Esophagus muscularis mucosa (tissue), 4 donors: ENCODE data around the gene BEST2. TPM values are rescaled to one million over a fixed set of nuclear protein-coding genes. Genes with fewer than 3 reads are reported as not detected.
A peak's percentile ranks its signal among the peaks of the same experiment; 100 is the strongest.

Source experiments
- DNase-seq: peaks from one replicate; pipeline ENCODE4 v3.0.0-alpha.2; 2017; ENCODE audit errors: extremely low spot score
- H3K27ac ChIP-seq, 4 donors: fragments of 200-600 bp; sonication (generic); replicated peaks in 1 of 4; 1 replicate in 3 of 4; 2 replicates in 1 of 4; pipeline ENCODE4 v1.5.1; 2016 to 2019; ENCODE audit warnings: mild to moderate bottlenecking in 1 of 4
- H3K27me3 ChIP-seq, 4 donors: fragments of 200-600 bp; sonication (generic); one replicate each; pipeline versions ENCODE4 v1.5.1 to v1.6.0; 2016 to 2019
- H3K36me3 ChIP-seq, 4 donors: fragments of 200-600 bp; sonication (generic); one replicate each; pipeline ENCODE4 v1.5.1; 2016 to 2019
- H3K4me1 ChIP-seq, 4 donors: fragments of 200-600 bp; sonication (generic); one replicate each; pipeline ENCODE4 v1.5.1; 2016 to 2019
- H3K4me3 ChIP-seq, 4 donors: fragments of 200-600 bp; sonication (generic); 1 replicate in 2 of 4; 2 replicates in 2 of 4; pipeline ENCODE4 v1.5.1; 2016 to 2019; ENCODE audit warnings: mild to moderate bottlenecking in 4 of 4, moderate library complexity in 1 of 4
- H3K9me3 ChIP-seq, 4 donors: fragments of 200-600 bp; sonication (generic); 1 replicate in 3 of 4; 2 replicates in 1 of 4; pipeline ENCODE4 v1.5.1; 2016 to 2019
- CTCF ChIP-seq, 3 experiments: fragments of 200-600 bp in 2 of 3; fragments of 450-650 bp in 1 of 3; sonication (generic) in 2 of 3; IDR thresholded peaks; one replicate each; pipeline ENCODE4 v1.5.1; 2017 to 2019; ENCODE audit warnings: antibody characterized with exemption in 3 of 3, mild to moderate bottlenecking in 2 of 3, moderate library complexity in 1 of 3
- EP300 ChIP-seq: sonication (generic); formaldehyde crosslinking; IDR thresholded peaks from one replicate; pipeline ENCODE4 v1.6.1; 2017; ENCODE audit warnings: antibody characterized with exemption
- POLR2A ChIP-seq: fragments of 450-650 bp; IDR thresholded peaks from one replicate; pipeline ENCODE4 v1.6.1; 2017; ENCODE audit warnings: antibody characterized with exemption, moderate library complexity, mild to moderate bottlenecking, low read depth
- POLR2AphosphoS5 ChIP-seq, 2 donors: sonication (generic); formaldehyde crosslinking; IDR thresholded peaks; one replicate each; pipeline ENCODE4 v1.6.1; 2017; ENCODE audit warnings: antibody characterized with exemption in 2 of 2
- WGBS: methylation state at CpG from one replicate; pipeline ENCODE4 v1.1.5; 2018; 5-methylcytosine and 5-hydroxymethylcytosine counted together
- intact Hi-C: fragments of 100-400 bp; cut with DNase I; formaldehyde crosslinking; loops from one replicate; pipeline ENCODE4 v1.15.1; 2023
- total RNA-seq, 4 donors: library from RNA; depleted of rRNA; stranded (reverse); fragments of >200 nt; gene quantifications; one replicate each; pipeline versions ENCODE4 v1.1.0 to v1.2.1, GENCODE V29; 2016

BEST2 gene
- total RNA-seq, 4 donors from 2014 or later = not detected

- H3K36me3 ChIP-seq = peaks cover 62 to 82% (median 76%) of the 10 kb centered on the region in 4 donors
- H3K27me3 ChIP-seq = no peaks in the 10 kb centered on the region
- no peaks in the 10 kb centered on the region for H3K9me3 ChIP-seq
- intact Hi-C loops = no loop called here
- peaks cover 20 to 38% (median 36%) of the 10 kb centered on the region in 4 donors for H3K4me1 ChIP-seq
- H3K4me3 ChIP-seq = no peak overlapping the region
- WGBS = 97% methylated on average over 3 of the region's 3 CpGs
- no peak for TF ChIP-seq EP300
- no peak for TF ChIP-seq POLR2A
- no peak for TF ChIP-seq POLR2AphosphoS5 (IDR thresholded peaks at IDR 0.05)
- TF ChIP-seq CTCF (IDR thresholded peaks at IDR 0.05) = no peak
- no peak for DNase-seq
- peak overlapping the region in 1 of 4 donors; percentile 13 for H3K27ac ChIP-seq
Measured at GRCh38 chr19:12715929-12716328, 35.7 kb upstream of the BEST2 start.

- Histone ChIP-seq H3K9me3 (no peaks in the 10 kb centered on the region), H3K36me3 (peaks cover 27 to 41% (median 36%) of the 10 kb centered on the region in 4 donors), H3K27me3 (no peaks in the 10 kb centered on the region), H3K4me3 (peak overlapping the region; percentile 88 to 98 (median 91)), H3K4me1 (peaks cover 46 to 64% (median 61%) of the 10 kb centered on the region in 4 donors), H3K27ac (peak overlapping the region; percentile 97 to 99 (median 98))
- DNase-seq = no peak
- intact Hi-C loops = loop anchor here (5.0 kb wide), 1 partner anchor 48 kb away; no protein-coding TSS in a partner anchor
- TF ChIP-seq POLR2AphosphoS5 (IDR thresholded peaks at IDR 0.05) (no peak), EP300 (no peak), CTCF (IDR thresholded peaks at IDR 0.05) (no peak), POLR2A (no peak)
- 71% methylated on average over 10 of the region's 10 CpGs for WGBS
Measured at GRCh38 chr19:12720296-12720695, 31.3 kb upstream of the BEST2 start.

- intact Hi-C loops = loop anchor here (5.0 kb wide), 1 partner anchor 49 kb away; no protein-coding TSS in a partner anchor
- H3K4me1 ChIP-seq = peaks cover 46 to 64% (median 61%) of the 10 kb centered on the region in 4 donors
- no peaks in the 10 kb centered on the region for H3K9me3 ChIP-seq
- H3K4me3 ChIP-seq = peak overlapping the region; percentile 88 to 98 (median 91)
- H3K27ac ChIP-seq = peak overlapping the region; percentile 97 to 99 (median 98)
- TF ChIP-seq EP300 (no peak), POLR2AphosphoS5 (IDR thresholded peaks at IDR 0.05) (peak in 1 of 2 donors; percentile 8), CTCF (IDR thresholded peaks at IDR 0.05) (no peak)
- no peak for DNase-seq
- WGBS = 2% methylated on average over 18 of the region's 59 CpGs
- H3K27me3 ChIP-seq = no peaks in the 10 kb centered on the region
- peaks cover 22 to 33% (median 28%) of the 10 kb centered on the region in 4 donors for H3K36me3 ChIP-seq
Measured at GRCh38 chr19:12720851-12721655, 30.5 kb upstream of the BEST2 start.

GRCh38 chr19:12721656-12722565 is 29.7 kb upstream of the BEST2 start:
- peak; percentile 93 for DNase-seq
- TF ChIP-seq POLR2A (no peak), EP300 (no peak), POLR2AphosphoS5 (IDR thresholded peaks at IDR 0.05) (no peak), CTCF (IDR thresholded peaks at IDR 0.05) (no peak)
- Histone ChIP-seq H3K36me3 (peaks cover 16 to 24% (median 20%) of the 10 kb centered on the region in 4 donors), H3K27me3 (no peaks in the 10 kb centered on the region), H3K4me3 (peak overlapping the region; percentile 88 to 98 (median 91)), H3K9me3 (no peaks in the 10 kb centered on the region), H3K4me1 (peaks cover 46 to 59% (median 56%) of the 10 kb centered on the region in 4 donors), H3K27ac (peak overlapping the region; percentile 97 to 99 (median 98))
- 0% methylated on average over 26 of the region's 65 CpGs for WGBS
- intact Hi-C loops = loop anchor here (5.0 kb wide), 1 partner anchor 50 kb away; no protein-coding TSS in a partner anchor
